ENCODE measurements around the gene CABP7. TPM values are rescaled to one million over a fixed set of nuclear protein-coding genes. Genes with fewer than 3 reads are reported as not detected.
A peak's percentile ranks its signal among the peaks of the same experiment; 100 is the strongest.

The CABP7 gene
- total and polyA plus RNA-seq, 11 donors, result 0.03 to 0.11 TPM; not detected in 9

GRCh38 chr22:29726512-29727130, 6.8 kb downstream of the CABP7 start:
- ATAC-seq (no peak), DNase-seq (no peak)
- intact Hi-C loops (cut with DNase I), result no loop called here
- Histone ChIP-seq H3K4me3 (no peak overlapping the region), H3K4me1 (no peaks in the 10 kb centered on the region), H3K36me3 (peaks cover 0 to 19% (median 7%) of the 10 kb centered on the region in 9 donors), H3K9me3 (no peaks in the 10 kb centered on the region), H3K27me3 (peaks cover 0 to 24% (median 4%) of the 10 kb centered on the region in 9 donors), H3K27ac (no peak overlapping the region)
- 30 to 39% (median 31%) methylated on average over 11 to 15 of the region's 15 CpGs for WGBS, 4 donors
- TF ChIP-seq, protein P1, sequence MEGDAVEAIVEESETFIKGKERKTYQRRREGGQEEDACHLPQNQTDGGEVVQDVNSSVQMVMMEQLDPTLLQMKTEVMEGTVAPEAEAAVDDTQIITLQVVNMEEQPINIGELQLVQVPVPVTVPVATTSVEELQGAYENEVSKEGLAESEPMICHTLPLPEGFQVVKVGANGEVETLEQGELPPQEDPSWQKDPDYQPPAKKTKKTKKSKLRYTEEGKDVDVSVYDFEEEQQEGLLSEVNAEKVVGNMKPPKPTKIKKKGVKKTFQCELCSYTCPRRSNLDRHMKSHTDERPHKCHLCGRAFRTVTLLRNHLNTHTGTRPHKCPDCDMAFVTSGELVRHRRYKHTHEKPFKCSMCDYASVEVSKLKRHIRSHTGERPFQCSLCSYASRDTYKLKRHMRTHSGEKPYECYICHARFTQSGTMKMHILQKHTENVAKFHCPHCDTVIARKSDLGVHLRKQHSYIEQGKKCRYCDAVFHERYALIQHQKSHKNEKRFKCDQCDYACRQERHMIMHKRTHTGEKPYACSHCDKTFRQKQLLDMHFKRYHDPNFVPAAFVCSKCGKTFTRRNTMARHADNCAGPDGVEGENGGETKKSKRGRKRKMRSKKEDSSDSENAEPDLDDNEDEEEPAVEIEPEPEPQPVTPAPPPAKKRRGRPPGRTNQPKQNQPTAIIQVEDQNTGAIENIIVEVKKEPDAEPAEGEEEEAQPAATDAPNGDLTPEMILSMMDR (IDR thresholded peaks at IDR 0.05), result no peak
- TF ChIP-seq POLR2A (IDR thresholded peaks at IDR 0.05), result no peak

- TF ChIP-seq, protein P1 (IDR thresholded peaks at IDR 0.05), result peak in 10 of 12 donors; percentile 23 to 47 (median 40)
- TF ChIP-seq POLR2A (IDR thresholded peaks at IDR 0.05), result no peak
- ATAC-seq (peak in 3 of 4 donors; percentile 28 to 56 (median 33)), DNase-seq (peak in 1 of 5 donors; percentile 47)
- no peaks in the 10 kb centered on the region for H3K9me3 ChIP-seq
- H3K4me1 ChIP-seq, result no peaks in the 10 kb centered on the region
- H3K27ac ChIP-seq, result no peak overlapping the region
- intact Hi-C loops (cut with DNase I), result no loop called here
- H3K36me3 ChIP-seq, result peaks cover 0 to 19% (median 7%) of the 10 kb centered on the region in 9 donors
- WGBS, 4 donors, result 5 to 8% (median 5%) methylated on average over 10 to 17 of the region's 17 CpGs
- H3K27me3 ChIP-seq, result peaks cover 0 to 19% (median 4%) of the 10 kb centered on the region in 9 donors
- H3K4me3 ChIP-seq, result no peak overlapping the region
These were observed 7.3 kb downstream of the CABP7 start for GRCh38 chr22:29727131-29727523.

DNA sequence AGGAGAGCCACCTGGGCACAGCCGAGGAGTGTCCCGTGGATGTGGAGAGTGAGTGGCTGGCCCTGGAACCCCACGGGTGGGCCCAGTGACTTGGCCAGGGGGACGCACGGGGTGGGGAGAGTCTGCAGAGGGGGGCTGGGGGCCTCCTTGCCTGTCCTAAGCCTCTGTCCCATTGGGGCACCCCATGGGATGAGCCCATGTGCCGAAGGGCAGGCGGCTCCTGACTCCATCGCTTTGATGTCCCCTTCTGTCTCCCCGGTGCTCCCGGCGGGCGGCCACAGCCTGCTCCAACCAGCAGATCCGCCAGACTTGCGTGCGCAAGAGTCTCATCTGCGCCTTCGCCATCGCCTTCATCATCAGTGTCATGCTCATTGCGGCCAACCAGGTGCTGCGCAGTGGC, 9.4 kb downstream of the CABP7 start:
- intact Hi-C loops (cut with DNase I), result no loop called here
- peaks cover 0 to 32% (median 8%) of the 10 kb centered on the region in 9 donors for H3K36me3 ChIP-seq
- no peak for DNase-seq
- H3K27me3 ChIP-seq, result peaks cover 0 to 6% (median 0%) of the 10 kb centered on the region in 9 donors
- no peak overlapping the region for H3K27ac ChIP-seq
- no peak for ATAC-seq
- TF ChIP-seq, protein P1 (IDR thresholded peaks at IDR 0.05), result no peak
- no peak for TF ChIP-seq POLR2A (IDR thresholded peaks at IDR 0.05)
- H3K9me3 ChIP-seq, result no peaks in the 10 kb centered on the region
- H3K4me3 ChIP-seq, result no peak overlapping the region
- WGBS, 4 donors, result 90 to 93% (median 91%) methylated on average over 2 to 20 of the region's 20 CpGs
- H3K4me1 ChIP-seq, result peaks cover 0 to 7% (median 0%) of the 10 kb centered on the region in 12 donors

GRCh38 chr22:29731058-29731850, 11.5 kb downstream of the CABP7 start:
- intact Hi-C loops (cut with DNase I), result no loop called here
- H3K27me3 ChIP-seq, result no peaks in the 10 kb centered on the region
- TF ChIP-seq, protein P1 (IDR thresholded peaks at IDR 0.05), result no peak
- TF ChIP-seq POLR2A (IDR thresholded peaks at IDR 0.05), result no peak
- 82 to 89% (median 84%) methylated on average over 18 of the region's 18 CpGs for WGBS, 4 donors
- H3K36me3 ChIP-seq, result peaks cover 0 to 48% (median 8%) of the 10 kb centered on the region in 9 donors
- no peak overlapping the region for H3K27ac ChIP-seq
- H3K4me1 ChIP-seq, result peaks cover 0 to 7% (median 0%) of the 10 kb centered on the region in 12 donors
- no peak overlapping the region for H3K4me3 ChIP-seq
- DNase-seq, result no peak
- no peaks in the 10 kb centered on the region for H3K9me3 ChIP-seq
- ATAC-seq, result no peak
